ENCODE measurements around the gene CALD1. TPM values are rescaled to one million over a fixed set of nuclear protein-coding genes. Genes with fewer than 3 reads are reported as not detected.

The CALD1 gene
- total and polyA plus RNA-seq, 8 donors: 146 to 1,007 (median 302) TPM

DNA sequence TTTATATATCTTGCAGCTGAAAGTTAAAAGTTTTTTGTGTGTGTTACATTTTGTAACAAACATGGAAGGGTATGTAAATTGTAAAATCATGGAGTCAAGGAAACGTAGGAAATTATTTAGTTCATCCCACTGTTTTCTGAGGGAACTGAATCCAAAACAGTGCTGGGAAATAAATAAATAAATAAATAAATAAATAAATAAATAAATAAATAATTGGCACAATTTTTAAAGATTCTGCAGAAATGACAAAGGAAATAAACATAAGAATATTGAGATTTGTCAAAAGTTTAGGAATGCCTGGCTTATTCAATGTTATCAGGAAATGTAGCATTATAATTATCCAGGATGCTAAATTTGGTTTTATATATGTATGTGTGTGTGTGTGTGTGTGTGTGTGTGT, 115.5 kb downstream of the CALD1 start:
- 70 to 75% (median 73%) methylated on average over 1 of the region's 1 CpG for WGBS, 5 donors
- H3K36me3 ChIP-seq: no peaks in the 10 kb centered on the region
- intact Hi-C loops (cut with DNase I; ENCODE audit: low total_unique reads): no loop called here
- peaks cover 11 to 48% (median 28%) of the 10 kb centered on the region in 4 donors for H3K4me1 ChIP-seq
- H3K9me3 ChIP-seq: peaks cover 0 to 15% (median 6%) of the 10 kb centered on the region in 4 donors
- H3K27me3 ChIP-seq: no peaks in the 10 kb centered on the region
- no peak overlapping the region for H3K4me3 ChIP-seq
- TF ChIP-seq, protein P1, sequence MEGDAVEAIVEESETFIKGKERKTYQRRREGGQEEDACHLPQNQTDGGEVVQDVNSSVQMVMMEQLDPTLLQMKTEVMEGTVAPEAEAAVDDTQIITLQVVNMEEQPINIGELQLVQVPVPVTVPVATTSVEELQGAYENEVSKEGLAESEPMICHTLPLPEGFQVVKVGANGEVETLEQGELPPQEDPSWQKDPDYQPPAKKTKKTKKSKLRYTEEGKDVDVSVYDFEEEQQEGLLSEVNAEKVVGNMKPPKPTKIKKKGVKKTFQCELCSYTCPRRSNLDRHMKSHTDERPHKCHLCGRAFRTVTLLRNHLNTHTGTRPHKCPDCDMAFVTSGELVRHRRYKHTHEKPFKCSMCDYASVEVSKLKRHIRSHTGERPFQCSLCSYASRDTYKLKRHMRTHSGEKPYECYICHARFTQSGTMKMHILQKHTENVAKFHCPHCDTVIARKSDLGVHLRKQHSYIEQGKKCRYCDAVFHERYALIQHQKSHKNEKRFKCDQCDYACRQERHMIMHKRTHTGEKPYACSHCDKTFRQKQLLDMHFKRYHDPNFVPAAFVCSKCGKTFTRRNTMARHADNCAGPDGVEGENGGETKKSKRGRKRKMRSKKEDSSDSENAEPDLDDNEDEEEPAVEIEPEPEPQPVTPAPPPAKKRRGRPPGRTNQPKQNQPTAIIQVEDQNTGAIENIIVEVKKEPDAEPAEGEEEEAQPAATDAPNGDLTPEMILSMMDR (IDR thresholded peaks at IDR 0.05): no peak
- DNase-seq: no peak
- H3K27ac ChIP-seq: peak overlapping the region in 1 of 5 donors; percentile 85

DNA sequence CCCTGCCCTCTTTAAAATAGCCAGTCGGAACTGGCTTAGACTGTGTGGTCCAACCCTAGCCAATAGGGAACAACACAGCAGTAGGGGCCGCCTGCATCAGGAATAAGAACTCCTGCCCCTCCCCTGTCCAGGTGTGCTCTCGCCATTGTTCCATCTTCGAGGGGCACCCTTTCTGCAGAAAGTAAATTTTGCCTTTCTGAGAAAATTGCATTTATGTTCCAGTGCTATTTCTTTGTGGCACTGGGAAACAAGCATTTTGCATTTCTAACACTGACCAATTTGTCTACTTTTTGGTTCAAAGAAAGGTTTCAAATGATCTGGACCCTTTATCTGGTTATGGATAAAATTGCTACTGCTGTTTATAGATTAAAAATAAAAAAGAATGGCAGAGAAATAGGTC, 116.6 kb downstream of the CALD1 start:
- H3K4me3 ChIP-seq: no peak overlapping the region
- DNase-seq: no peak
- no peaks in the 10 kb centered on the region for H3K27me3 ChIP-seq
- H3K27ac ChIP-seq: no peak overlapping the region
- intact Hi-C loops (cut with DNase I; ENCODE audit: low total_unique reads): no loop called here
- 82 to 98% (median 92%) methylated on average over 4 of the region's 4 CpGs for WGBS, 5 donors
- TF ChIP-seq POLR2A (IDR thresholded peaks at IDR 0.05) (no peak), POLR2AphosphoS5 (IDR thresholded peaks at IDR 0.05) (no peak), EP300 (IDR thresholded peaks at IDR 0.05) (no peak)
- TF ChIP-seq, protein P1 (IDR thresholded peaks at IDR 0.05): no peak
- H3K4me1 ChIP-seq: peaks cover 5 to 48% (median 28%) of the 10 kb centered on the region in 4 donors
- peaks cover 0 to 5% (median 0%) of the 10 kb centered on the region in 4 donors for H3K36me3 ChIP-seq
- peaks cover 0 to 15% (median 6%) of the 10 kb centered on the region in 4 donors for H3K9me3 ChIP-seq

DNA sequence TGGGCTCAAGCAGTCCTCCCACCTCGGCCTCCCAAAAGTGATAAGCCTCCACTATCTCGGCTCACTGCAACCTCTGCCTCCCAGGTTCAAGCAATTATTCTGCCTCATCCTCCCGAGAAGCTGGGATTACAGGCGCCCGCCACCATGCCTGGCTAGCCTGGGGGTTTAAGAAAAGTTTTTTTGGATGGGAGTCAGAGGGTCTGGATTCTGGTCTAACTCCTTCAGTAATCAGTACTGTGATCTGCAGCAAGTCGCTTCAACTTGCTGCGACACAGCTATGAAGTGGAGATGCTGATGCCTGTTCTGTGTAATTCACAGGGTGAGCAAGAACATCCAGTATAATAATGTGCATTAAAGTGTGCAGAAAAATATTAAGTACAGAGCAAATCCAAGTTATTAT, 118.5 kb downstream of the CALD1 start:
- H3K4me3 ChIP-seq: no peak overlapping the region
- no peak for TF ChIP-seq POLR2A (IDR thresholded peaks at IDR 0.05)
- TF ChIP-seq, protein P1 (IDR thresholded peaks at IDR 0.05): no peak
- TF ChIP-seq POLR2AphosphoS5 (IDR thresholded peaks at IDR 0.05): no peak
- TF ChIP-seq EP300 (IDR thresholded peaks at IDR 0.05): no peak
- peaks cover 0 to 15% (median 6%) of the 10 kb centered on the region in 4 donors for H3K9me3 ChIP-seq
- DNase-seq: no peak
- intact Hi-C loops (cut with DNase I; ENCODE audit: low total_unique reads): no loop called here
- peaks cover 9 to 54% (median 25%) of the 10 kb centered on the region in 4 donors for H3K4me1 ChIP-seq
- H3K27ac ChIP-seq: peak overlapping the region in 1 of 5 donors; percentile 51
- H3K36me3 ChIP-seq: peaks cover 0 to 5% (median 0%) of the 10 kb centered on the region in 4 donors
- H3K27me3 ChIP-seq: no peaks in the 10 kb centered on the region
- 94 to 97% (median 96%) methylated on average over 7 of the region's 7 CpGs for WGBS, 5 donors

DNA sequence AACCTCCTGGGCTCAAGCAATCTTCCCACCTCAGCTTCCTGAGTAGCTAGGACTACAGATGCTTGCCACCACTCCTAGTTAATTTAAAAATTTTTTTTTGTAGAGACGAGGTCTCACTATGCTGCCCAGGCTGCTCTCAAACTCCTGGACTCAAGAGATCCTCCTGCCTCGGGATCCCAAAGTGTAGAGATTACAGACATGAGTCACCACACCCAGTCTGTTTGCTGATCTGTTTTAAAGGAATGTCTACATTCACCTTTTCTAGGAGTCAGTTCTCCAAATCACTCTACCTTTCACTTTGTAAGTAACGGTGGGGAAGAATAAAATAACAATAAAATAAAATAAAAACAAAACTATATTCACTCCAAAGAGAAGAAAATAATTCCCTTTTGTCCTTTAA, 120.3 kb downstream of the CALD1 start:
- intact Hi-C loops (cut with DNase I; ENCODE audit: low total_unique reads): no loop called here

More for the DNA sequence above, 120.3 kb downstream of the CALD1 start:
- peaks cover 9 to 70% (median 33%) of the 10 kb centered on the region in 4 donors for H3K4me1 ChIP-seq
- no peaks in the 10 kb centered on the region for H3K27me3 ChIP-seq
- no peak for DNase-seq
- WGBS, 5 donors: 32 to 51% (median 46%) methylated on average over 3 of the region's 3 CpGs
- H3K36me3 ChIP-seq: peaks cover 0 to 5% (median 0%) of the 10 kb centered on the region in 4 donors
- TF ChIP-seq POLR2A (IDR thresholded peaks at IDR 0.05): no peak
- TF ChIP-seq, protein P1 (IDR thresholded peaks at IDR 0.05): no peak
- TF ChIP-seq POLR2AphosphoS5 (IDR thresholded peaks at IDR 0.05): no peak
- TF ChIP-seq EP300 (IDR thresholded peaks at IDR 0.05): no peak
- H3K4me3 ChIP-seq: no peak overlapping the region
- peak overlapping the region in 4 of 5 donors; percentile 5 to 85 (median 30) for H3K27ac ChIP-seq
- H3K9me3 ChIP-seq: peaks cover 0 to 15% (median 6%) of the 10 kb centered on the region in 4 donors

Data from stomach (tissue), 9 donors.